Esophagus (tissue), 2 donors: ENCODE results near the gene TNFAIP8L3. TPM values are rescaled to one million over a fixed set of nuclear protein-coding genes. Genes with fewer than 3 reads are reported as not detected.
"Not testable (repeated sequence)": the region's sequence is repeated elsewhere in the genome, so short reads cannot be mapped to it uniquely, and the experiment has no call there.

Experiments used
- H3K27ac ChIP-seq, 2 donors: one replicate each; pipeline ENCODE4 v1.5.1; 2013; ENCODE audit warnings: low read depth in 2 of 2, mild to moderate bottlenecking in 2 of 2, inconsistent platforms in 1 of 2, low read length in 1 of 2, moderate library complexity in 1 of 2
- H3K27me3 ChIP-seq, 2 donors: one replicate each; pipeline ENCODE4 v1.6.1; 2013; ENCODE audit warnings: low read length in 2 of 2, control low read depth in 1 of 2, mild to moderate bottlenecking in 1 of 2; ENCODE audit not compliant: insufficient read depth in 2 of 2, control insufficient read depth in 1 of 2
- H3K36me3 ChIP-seq, 2 donors: one replicate each; pipeline ENCODE4 v1.6.1; 2013; ENCODE audit warnings: low read length in 1 of 2; ENCODE audit not compliant: control insufficient read depth in 2 of 2, insufficient read depth in 2 of 2
- H3K4me1 ChIP-seq, 2 donors: one replicate each; pipeline ENCODE4 v1.6.1; 2013; ENCODE audit warnings: low read length in 1 of 2; ENCODE audit not compliant: control insufficient read depth in 2 of 2, insufficient read depth in 2 of 2
- H3K4me3 ChIP-seq, 2 donors: one replicate each; pipeline ENCODE4 v1.5.1; 2013; ENCODE audit warnings: low read length in 2 of 2, mild to moderate bottlenecking in 2 of 2, low read depth in 1 of 2, moderate library complexity in 1 of 2
- H3K9me3 ChIP-seq, 2 donors: one replicate each; pipeline ENCODE4 v1.6.1; 2013; ENCODE audit warnings: mild to moderate bottlenecking in 2 of 2, low read depth in 1 of 2, low read length in 1 of 2, moderate library complexity in 1 of 2; ENCODE audit not compliant: control insufficient read depth in 2 of 2, insufficient read depth in 1 of 2
- WGBS, 2 donors: extraction: QIAGEN DNeasy Blood & Tissue Kit; methylation state at CpG; one replicate each; pipeline ENCODE4 v1.1.7; 2013; 5-methylcytosine and 5-hydroxymethylcytosine counted together
- polyA plus RNA-seq, 2 donors: library from polyadenylated mRNA; stranded (reverse); fragments of 200-250 nt; gene quantifications; one replicate each; pipeline ENCODE4 v1.2.3, GENCODE V29; 2013
- donor health status: healthy with polysubstance abuse.
- donor health status: Bipolar disorder and iron deficiency.

The TNFAIP8L3 gene
- polyA plus RNA-seq, 2 donors = 9.0 to 9.3 TPM

- Histone ChIP-seq H3K4me1 (no peaks in the 10 kb centered on the region), H3K36me3 (no peaks in the 10 kb centered on the region), H3K4me3 (no peak overlapping the region), H3K9me3 (no peaks in the 10 kb centered on the region), H3K27me3 (no peaks in the 10 kb centered on the region), H3K27ac (no peak overlapping the region)
- 70 to 71% methylated on average over 6 of the region's 6 CpGs for WGBS, 2 donors
Measured at GRCh38 chr15:51132384-51133139, 37.9 kb upstream of the TNFAIP8L3 start.

GRCh38 chr15:51131596-51132290 is 37.0 kb upstream of the TNFAIP8L3 start:
- no peak overlapping the region for H3K4me3 ChIP-seq
- no peaks in the 10 kb centered on the region for H3K27me3 ChIP-seq
- no peak overlapping the region for H3K27ac ChIP-seq
- 69 to 72% methylated on average over 4 of the region's 4 CpGs for WGBS, 2 donors
- no peaks in the 10 kb centered on the region for H3K9me3 ChIP-seq
- H3K36me3 ChIP-seq = no peaks in the 10 kb centered on the region
- no peaks in the 10 kb centered on the region for H3K4me1 ChIP-seq

GRCh38 chr15:51130344-51130743 is 35.6 kb upstream of the TNFAIP8L3 start:
- Histone ChIP-seq H3K9me3 (no peaks in the 10 kb centered on the region), H3K27ac (no peak overlapping the region), H3K4me3 (no peak overlapping the region), H3K36me3 (no peaks in the 10 kb centered on the region), H3K4me1 (no peaks in the 10 kb centered on the region), H3K27me3 (no peaks in the 10 kb centered on the region)
- WGBS, 2 donors = 97 to 99% methylated on average over 1 of the region's 1 CpG

GRCh38 chr15:51129535-51130188 is 35.0 kb upstream of the TNFAIP8L3 start:
- H3K9me3 ChIP-seq = no peaks in the 10 kb centered on the region
- WGBS, 2 donors = 71 to 75% methylated on average over 5 of the region's 5 CpGs
- H3K27me3 ChIP-seq = no peaks in the 10 kb centered on the region
- no peak overlapping the region for H3K4me3 ChIP-seq
- H3K36me3 ChIP-seq = no peaks in the 10 kb centered on the region
- H3K27ac ChIP-seq = no peak overlapping the region
- no peaks in the 10 kb centered on the region for H3K4me1 ChIP-seq

- 75 to 77% methylated on average over 2 of the region's 2 CpGs for WGBS, 2 donors
- Histone ChIP-seq H3K9me3 (no peaks in the 10 kb centered on the region), H3K4me1 (no peaks in the 10 kb centered on the region), H3K36me3 (no peaks in the 10 kb centered on the region), H3K4me3 (no peak overlapping the region), H3K27ac (no peak overlapping the region), H3K27me3 (no peaks in the 10 kb centered on the region)
Measured at GRCh38 chr15:51128701-51129100, 34.0 kb upstream of the TNFAIP8L3 start.

GRCh38 chr15:51126842-51127241 is 32.1 kb upstream of the TNFAIP8L3 start:
- Histone ChIP-seq H3K4me1 (no peaks in the 10 kb centered on the region), H3K4me3 (no peak overlapping the region), H3K27ac (no peak overlapping the region), H3K36me3 (no peaks in the 10 kb centered on the region), H3K27me3 (no peaks in the 10 kb centered on the region), H3K9me3 (no peaks in the 10 kb centered on the region)
- WGBS, 2 donors = 76 to 85% methylated on average over 3 of the region's 3 CpGs

- H3K4me3 ChIP-seq, H3K36me3 ChIP-seq, H3K9me3 ChIP-seq, H3K27me3 ChIP-seq, H3K4me1 ChIP-seq, H3K27ac ChIP-seq: not testable (repeated sequence)
Measured at GRCh38 chr15:51123002-51123401, 28.3 kb upstream of the TNFAIP8L3 start.

- Histone ChIP-seq H3K27ac (no peak overlapping the region), H3K4me1 (no peaks in the 10 kb centered on the region), H3K9me3 (no peaks in the 10 kb centered on the region), H3K36me3 (no peaks in the 10 kb centered on the region), H3K4me3 (no peak overlapping the region), H3K27me3 (no peaks in the 10 kb centered on the region)
- 97 to 98% methylated on average over 1 of the region's 1 CpG for WGBS, 2 donors
Measured at GRCh38 chr15:51121631-51122225, 27.0 kb upstream of the TNFAIP8L3 start.

- Histone ChIP-seq H3K4me3 (no peak overlapping the region), H3K9me3 (no peaks in the 10 kb centered on the region), H3K36me3 (no peaks in the 10 kb centered on the region), H3K27me3 (no peaks in the 10 kb centered on the region), H3K27ac (no peak overlapping the region), H3K4me1 (no peaks in the 10 kb centered on the region)
- WGBS, 2 donors = 30 to 57% methylated on average over 2 of the region's 2 CpGs
Measured at GRCh38 chr15:51121118-51121517, 26.4 kb upstream of the TNFAIP8L3 start.
